Right lung (tissue), 5 donors: Measurements from ENCODE around the gene POU2F3. TPM values are rescaled to one million over a fixed set of nuclear protein-coding genes. Genes with fewer than 3 reads are reported as not detected.

Experiments
- DNase-seq, 2 donors: peaks; one replicate each; pipeline ENCODE4 v3.0.0-alpha.2; 2013
- polyA plus RNA-seq, 5 donors: library from polyadenylated mRNA; unstranded; fragments of 120-200 nt; gene quantifications; one replicate each; pipeline versions ENCODE4 v1.2.1 to v1.2.3, GENCODE V29; 2013; ENCODE audit warnings: inconsistent platforms in 1 of 5, low replicate concordance in 1 of 5; ENCODE audit not compliant: insufficient read length in 5 of 5, insufficient read depth in 1 of 5

Gene POU2F3
- polyA plus RNA-seq, 5 donors: 0.50 to 1.9 (median 1.0) TPM

DNA sequence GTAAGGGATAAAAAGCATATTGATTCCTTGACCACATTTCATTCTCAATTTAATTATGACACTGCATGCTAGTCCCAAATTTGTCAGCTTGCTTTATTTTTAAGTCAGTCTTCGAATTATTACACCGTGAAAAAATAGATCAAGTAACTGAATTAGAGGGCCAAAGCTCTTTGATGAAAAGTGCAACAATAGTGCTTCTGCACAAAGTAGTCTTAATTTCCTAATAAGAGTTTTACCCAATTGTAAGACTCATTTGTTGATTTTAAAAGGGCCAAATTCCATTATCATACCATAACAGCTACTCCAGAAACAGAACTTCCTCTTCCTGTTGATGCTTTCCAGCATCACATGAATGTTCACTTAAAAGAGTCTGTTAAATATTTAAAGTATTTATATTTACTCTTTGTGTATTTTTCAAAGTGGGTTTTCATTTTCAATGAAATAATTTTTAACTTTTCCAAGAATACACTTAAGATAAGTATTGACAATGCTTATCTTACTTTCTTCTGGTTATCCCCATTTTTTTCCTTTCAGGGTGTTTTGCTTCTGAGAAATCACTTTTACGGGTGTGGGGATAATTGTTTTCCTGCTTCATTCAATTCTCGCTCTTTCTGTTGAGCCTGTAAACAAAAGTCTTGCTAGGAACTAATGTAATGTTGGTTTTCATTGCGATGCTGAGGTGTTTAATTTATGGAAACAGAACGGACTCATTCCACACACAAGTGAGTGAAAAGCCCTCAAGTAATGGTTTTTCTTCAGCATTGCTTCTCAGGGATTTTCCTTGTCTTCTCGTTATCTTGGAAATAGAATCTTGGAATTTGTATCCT is 98.4 kb downstream of the POU2F3 start:
- no peak for DNase-seq

DNA sequence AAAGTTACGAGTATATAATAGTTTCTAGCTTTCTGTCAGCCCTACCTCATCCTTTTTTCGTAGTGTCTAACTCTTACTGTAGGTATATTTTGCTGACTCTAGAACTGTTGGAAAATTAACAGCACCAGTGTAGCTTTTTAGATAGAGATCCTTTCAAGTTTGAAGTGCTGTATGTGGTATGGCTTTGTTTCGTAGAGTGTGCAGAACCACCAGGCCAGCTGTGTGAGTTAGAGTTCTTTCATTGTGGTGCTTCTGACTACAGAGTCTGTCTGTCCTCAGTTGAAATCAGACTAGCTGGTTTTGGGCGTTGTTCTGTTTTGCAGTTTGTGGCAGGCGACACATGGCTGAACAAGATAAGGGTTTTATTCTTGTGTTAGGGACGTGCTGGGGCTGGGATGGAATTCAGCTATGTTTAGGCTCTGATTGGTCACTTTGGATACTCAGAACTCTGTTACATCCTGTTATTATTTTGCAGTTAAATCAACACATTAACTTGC is 99.5 kb downstream of the POU2F3 start:
- DNase-seq: peak; percentile 39 to 55

DNA sequence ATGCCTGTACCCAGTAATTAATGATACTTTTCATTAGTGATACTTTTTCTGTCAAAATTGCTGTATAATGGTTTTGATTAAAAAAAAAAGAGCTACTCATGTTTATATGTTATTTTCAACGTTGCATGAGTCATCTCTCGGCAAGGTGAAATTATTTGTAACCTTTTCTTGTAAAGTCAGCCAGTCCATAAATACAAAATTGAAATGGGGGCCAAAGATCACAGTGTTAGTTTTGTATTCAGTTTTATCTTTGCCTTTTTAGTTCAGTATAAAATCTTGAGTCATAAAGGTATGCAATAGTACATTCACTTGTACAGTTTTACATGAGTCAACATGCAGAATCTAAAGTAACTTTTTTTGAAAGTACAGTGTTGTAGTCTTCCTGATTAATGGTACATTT is 100.6 kb downstream of the POU2F3 start:
- DNase-seq: no peak

DNA sequence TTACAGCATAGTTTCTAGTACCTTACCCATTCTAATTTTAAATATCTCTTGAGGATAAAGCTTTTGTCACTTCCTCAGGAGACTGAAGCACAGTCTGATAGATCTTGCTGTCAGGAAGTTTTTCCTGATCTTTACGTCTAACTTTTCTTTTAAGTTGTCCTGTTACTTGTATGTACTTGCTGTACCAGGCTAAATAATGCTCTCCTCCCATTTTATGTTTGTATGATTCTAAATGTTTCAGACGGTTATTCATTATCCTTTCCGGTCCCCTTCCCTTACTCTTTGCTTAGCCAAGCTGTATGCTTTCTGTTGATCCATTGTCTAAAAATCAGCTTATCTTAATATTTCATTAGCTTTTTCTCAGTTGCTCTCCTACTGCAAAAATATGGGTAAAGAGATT is 102.3 kb downstream of the POU2F3 start:
- no peak for DNase-seq

DNA sequence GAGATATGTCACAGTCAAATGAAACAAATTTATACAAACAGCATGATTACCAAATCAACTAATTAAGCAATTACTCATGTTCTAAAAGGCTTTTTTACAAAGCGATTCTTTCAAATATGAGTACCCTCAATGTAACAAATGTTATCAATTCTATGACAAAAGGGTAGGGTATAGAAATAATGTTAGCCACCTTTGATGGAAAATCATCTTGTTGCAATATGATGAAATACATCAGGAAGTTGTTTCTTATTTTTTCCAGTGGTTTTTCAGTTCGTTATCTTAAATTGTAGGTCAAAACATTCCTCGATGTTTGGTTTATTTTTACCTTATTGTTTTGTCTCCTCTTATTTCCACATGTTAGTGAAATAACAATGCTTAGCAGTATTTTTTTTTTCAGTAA is 102.7 kb downstream of the POU2F3 start:
- no peak for DNase-seq

DNA sequence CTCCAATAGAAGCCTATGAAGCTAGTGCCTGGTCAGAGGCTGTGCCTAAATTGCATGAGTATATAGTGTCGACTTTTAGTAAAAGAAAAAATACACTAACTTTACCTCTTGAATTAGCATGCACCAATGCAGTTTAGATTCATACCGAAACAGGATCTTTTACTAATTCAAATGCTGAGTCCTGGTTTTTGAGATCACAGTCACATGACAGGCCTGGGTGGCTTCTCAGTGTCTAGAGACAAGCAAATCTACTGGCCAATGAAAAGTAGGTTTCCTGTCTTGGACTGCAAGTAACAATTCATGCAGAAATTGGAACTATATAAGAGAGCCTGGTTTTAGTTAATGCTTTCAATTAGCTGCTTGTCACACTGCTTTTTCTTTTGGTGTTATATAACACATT is 103.5 kb downstream of the POU2F3 start:
- no peak for DNase-seq

DNA sequence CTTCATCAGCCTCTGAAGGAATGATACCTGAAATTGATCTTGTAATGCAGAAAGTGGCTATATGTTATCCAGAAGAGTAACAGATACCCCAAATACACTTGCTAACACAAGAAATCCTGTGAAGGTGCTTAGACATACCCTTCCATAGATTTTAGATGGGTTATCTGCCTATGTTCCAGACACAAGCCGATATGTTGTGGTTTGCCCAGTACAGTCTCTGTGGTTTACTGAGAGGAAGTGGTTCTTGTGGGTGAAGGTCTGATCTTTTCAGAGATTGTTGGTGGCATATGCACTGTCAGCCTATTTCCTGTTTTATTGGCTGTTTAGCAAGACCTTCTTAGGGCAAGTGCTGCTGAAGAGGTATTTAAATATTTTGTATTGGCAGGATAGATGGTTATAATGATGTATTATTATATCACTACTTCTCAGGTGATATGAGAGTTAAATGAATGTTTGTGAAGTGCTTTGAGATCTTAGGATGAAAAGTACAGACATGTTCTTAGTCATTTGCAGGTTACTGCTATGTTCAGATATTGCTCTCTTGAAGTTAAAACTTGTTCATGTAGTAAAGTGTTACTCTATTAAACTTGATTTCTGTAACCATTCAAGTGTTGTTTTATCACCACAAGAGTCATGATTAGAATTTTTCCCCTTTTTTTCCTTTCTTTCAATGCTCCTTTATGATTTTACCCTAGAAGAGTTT is 104.5 kb downstream of the POU2F3 start:
- no peak for DNase-seq

DNA sequence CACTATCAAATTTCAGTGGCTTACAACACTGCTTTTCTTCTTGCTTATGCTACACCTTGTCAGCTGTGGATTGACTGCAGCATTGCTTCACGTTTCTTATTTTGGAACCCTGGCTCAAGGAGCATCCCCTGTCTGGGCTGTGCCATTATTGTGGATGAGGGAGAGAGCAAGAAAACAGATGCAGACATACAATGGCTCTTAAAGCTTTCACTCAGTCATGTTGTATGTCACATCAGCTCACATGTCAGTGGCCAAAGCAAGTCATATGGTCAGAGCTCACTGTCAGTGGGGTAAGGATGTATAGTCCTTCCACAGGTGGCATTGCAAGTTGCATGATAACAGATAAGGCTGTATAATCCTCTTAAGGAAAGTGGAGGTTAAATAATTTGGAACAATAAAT is 106.3 kb downstream of the POU2F3 start:
- DNase-seq: no peak

DNA sequence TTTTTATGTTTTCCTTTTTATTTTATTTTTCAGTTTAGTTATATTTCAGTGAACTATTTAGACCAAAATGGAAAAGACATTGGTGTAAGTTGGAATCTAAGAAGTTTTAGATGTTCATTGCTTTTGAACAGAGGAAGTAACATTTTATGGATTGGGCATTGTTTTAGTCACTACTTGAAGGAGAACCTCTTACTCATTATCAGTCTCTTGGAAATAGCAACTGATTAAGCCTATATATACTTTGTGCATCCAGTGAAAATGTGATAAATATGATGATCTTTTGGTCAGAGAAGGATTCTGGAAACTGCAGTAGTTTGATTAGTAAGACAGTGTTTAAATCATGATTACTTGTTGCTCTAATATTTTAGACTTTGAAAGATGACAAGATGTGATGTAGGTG is 110.7 kb downstream of the POU2F3 start:
- no peak for DNase-seq

DNA sequence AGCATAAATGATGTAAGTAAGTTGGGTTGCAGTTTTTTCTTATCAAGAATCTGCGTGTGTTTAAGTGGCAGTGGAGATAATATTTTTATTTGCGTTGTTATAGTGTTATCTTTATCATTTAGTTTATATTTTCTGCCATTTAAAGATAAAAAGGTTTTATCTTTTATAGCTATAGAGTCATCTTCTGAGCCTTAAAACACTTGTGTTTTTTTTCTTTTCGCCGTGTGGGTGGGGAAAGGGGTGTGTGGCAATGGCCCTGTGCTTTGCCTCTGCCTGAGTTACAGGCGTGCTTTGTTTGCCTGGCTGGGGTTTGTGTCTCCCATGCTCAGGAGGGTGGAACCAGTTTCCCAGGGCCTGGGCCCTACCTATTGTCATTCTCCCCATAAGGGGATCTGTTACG is 112.5 kb downstream of the POU2F3 start:
- no peak for DNase-seq

DNA sequence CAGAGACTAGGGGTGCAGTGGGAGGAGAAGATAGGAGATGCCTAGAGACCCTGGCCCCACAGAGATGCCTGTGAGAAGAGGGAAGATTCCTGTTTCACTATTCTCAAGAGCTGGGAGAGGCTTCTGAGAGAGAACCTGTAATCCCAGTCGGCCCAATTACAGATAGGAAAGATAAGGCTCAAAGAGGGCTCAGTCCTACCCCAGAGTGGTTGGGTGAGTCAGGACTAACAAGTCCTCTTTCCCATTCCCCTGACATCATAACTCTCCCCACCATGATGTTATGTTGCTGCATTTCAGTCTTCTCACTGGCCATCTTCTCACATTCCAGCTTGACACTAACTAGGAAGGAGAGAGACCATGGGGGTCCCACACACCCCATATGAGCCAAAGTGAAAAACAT is 114.1 kb downstream of the POU2F3 start:
- DNase-seq: no peak

DNA sequence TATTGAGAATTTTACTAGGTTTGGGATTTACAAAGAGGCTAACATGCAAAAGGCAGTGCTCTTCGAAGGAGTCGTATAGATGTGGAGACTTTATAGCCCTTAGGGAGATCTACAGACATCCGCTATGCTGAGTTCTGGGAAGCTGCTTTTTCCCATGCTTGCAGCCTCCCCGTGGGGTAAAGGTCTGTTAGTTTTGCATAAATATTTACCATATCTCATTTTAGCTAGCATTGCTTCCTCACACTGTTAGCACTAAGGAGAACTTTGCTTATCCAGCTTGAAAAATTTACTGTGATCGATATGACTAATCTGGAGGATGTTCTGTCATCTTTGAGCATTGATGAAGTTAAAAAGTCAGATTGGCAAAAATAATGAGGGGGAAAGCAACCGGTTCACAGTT is 114.8 kb downstream of the POU2F3 start:
- peak in 1 of 2 donors; percentile 36 for DNase-seq

DNA sequence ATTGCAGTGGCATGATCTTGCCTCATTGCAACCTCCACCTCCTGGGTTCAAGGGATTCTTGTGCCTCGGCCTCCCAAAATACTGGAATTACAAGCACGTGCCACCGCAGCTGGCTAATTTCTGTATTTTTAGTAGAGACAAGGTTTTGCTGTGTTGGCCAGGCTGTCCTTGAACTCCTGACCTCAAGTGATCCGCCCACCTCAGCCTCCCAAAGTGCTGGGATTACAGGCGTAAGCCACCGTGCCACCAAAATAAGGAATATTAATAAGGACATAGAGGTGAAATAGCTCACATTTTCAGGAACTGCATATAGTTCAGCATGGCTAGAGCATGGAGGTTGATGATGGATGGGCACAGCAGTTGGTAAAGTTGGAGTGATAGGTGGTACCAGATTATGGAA is 117.7 kb downstream of the POU2F3 start:
- no peak for DNase-seq

DNA sequence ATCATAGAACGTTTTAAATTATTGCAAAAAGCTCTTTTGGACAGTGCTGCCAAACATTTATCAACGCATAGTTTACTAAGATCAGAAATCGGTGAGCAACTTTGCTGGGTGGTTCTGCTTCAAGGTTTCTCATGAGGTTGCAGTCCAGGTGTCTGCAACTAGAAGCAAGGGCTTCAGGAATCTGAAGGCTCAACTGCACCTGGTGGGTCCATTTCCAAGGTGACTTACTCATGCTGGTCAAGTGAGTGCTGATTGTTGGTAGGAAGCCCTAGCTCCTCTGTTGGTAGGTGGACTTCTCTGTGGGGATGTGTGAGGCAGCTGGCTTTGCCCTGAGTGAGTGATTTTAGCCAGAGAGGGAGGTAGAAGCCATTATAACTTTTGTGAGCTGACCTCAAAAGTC is 118.8 kb downstream of the POU2F3 start:
- DNase-seq: no peak

DNA sequence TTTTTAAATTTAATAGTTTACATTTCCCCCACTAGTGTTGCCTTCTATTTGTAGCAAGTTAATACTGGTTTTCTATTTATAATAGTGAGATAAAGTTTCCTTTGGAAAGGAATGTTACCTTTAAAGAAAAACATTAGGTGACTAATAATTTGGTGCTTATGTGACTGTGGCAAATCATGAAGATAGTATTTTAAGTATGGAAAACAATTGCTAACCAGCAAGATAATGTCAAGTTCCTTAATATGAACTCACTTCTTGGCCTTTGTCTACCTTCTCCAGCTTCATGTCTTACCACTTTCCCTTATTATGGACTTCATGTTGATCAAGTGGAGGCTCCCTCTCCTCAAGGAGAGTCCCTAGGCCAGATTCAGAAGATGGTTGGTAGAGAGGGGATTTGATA is 123.5 kb downstream of the POU2F3 start:
- no peak for DNase-seq

DNA sequence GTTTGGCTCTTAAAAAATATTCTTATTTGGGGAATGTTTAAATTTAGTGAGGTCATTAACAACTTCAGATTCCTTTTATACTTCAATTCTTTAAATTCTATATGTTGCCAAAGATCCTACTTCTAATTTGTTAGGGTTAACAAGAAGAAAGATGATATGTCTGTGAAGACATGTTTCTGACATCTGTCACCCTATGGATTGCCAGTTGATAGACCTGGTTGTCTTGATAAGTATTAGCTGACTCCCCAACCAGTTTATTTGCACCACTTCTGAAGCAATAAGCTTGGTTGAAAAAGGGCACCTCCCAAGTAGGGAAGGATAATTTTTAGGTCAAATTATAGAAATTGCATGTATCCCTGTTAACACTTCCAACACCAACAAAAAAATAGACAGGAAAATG is 125.6 kb downstream of the POU2F3 start:
- DNase-seq: no peak

Other genes with a start within 250 kb of the POU2F3 start
- gene TRIM29, start 102.0 kb upstream of the POU2F3 start, polyA plus RNA-seq: 1 to 10 TPM in 1 of 5 donors, under 1 TPM in 4; 0.21 to 1.1 (median 0.81) TPM
- 10 to 100 TPM; 20.2 to 41.1 (median 24.4) TPM for gene OAF, start 29.1 kb upstream of the POU2F3 start, polyA plus RNA-seq
- gene TLCD5, start 85.2 kb downstream of the POU2F3 start, polyA plus RNA-seq: 10 to 100 TPM; 13.9 to 19.4 (median 17.3) TPM
- 10 to 100 TPM; 63.5 to 96.3 (median 92.7) TPM for gene ARHGEF12, start 96.3 kb downstream of the POU2F3 start, polyA plus RNA-seq